ENCODE results near the gene TLR1. TPM values are rescaled to one million over a fixed set of nuclear protein-coding genes. Genes with fewer than 3 reads are reported as not detected.
A peak's percentile ranks its signal among the peaks of the same experiment; 100 is the strongest.

Gene TLR1
- total RNA-seq, 1 donor from 2014 or later: 35.3 TPM

DNA sequence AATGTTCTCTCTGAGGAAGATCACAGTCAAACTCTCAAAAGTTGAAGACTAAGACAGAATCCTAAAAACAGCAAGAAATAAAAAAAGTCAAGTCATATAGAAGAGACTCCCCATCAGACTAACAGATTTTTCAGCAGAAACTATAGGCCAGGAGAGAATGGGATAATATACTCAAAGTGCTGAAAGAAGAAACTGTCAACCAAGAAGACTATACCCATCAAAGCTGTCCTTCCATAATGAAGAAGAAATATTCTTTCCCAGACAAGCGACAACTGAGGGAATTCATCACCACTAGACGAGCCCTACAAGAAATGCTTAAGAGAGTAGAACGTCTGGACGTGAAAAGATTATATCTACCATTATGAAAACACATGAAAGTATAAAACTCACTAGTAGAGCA is 30.0 kb upstream of the TLR1 start:
- H3K4me1 ChIP-seq: no peaks in the 10 kb centered on the region
- H3K4me3 ChIP-seq: no peak overlapping the region
- H3K9me3 ChIP-seq: peaks cover 20% of the 10 kb centered on the region
- H3K27me3 ChIP-seq (ENCODE audit: low read depth): no peaks in the 10 kb centered on the region
- DNase-seq (no peak), ATAC-seq (no peak)
- intact Hi-C loops (cut with DNase I): no loop called here
- H3K27ac ChIP-seq: no peak overlapping the region
- no peaks in the 10 kb centered on the region for H3K36me3 ChIP-seq
- TF ChIP-seq, protein P1, sequence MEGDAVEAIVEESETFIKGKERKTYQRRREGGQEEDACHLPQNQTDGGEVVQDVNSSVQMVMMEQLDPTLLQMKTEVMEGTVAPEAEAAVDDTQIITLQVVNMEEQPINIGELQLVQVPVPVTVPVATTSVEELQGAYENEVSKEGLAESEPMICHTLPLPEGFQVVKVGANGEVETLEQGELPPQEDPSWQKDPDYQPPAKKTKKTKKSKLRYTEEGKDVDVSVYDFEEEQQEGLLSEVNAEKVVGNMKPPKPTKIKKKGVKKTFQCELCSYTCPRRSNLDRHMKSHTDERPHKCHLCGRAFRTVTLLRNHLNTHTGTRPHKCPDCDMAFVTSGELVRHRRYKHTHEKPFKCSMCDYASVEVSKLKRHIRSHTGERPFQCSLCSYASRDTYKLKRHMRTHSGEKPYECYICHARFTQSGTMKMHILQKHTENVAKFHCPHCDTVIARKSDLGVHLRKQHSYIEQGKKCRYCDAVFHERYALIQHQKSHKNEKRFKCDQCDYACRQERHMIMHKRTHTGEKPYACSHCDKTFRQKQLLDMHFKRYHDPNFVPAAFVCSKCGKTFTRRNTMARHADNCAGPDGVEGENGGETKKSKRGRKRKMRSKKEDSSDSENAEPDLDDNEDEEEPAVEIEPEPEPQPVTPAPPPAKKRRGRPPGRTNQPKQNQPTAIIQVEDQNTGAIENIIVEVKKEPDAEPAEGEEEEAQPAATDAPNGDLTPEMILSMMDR (IDR thresholded peaks at IDR 0.05): no peak

DNA sequence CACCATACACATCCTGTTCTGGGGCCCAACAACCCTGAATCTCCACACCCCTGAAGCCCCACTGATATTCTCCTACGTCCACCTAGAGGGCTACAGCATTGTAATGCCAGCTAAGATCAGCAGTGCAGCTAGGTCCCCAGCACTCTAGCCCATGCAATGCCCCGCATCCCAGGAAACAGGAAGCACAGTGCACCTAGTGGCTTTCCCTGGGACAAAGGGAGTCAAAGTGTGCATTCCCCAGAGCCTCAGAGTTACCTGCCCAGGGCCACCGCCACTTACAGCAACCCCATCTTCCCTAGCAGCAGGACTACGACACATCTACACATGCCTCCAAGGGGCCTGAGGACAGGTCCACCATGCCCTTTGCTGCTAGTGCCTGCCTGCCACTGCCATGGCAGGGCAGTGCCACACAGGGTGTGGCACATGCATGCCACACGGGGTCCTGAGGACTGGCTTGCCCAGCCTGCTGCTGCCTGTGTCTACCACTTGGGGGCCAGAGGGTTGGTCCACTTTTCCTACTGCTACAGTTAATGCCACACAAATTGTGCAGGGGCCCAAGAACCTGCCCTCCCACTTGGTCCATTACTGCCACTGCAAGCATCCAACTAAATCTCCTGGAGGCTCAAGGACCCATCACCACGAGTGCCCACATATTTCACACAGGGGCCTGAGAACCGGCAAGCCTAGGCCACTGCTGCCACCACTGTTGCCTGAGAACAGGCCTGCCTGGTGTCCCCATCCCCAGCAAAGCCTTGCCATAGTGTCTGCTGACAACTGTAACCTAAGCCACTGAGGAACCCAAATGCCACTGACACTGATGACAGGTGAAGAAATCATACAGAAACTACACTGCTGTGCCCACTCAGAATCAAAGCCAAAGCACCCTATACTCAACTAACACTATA is 28.3 kb upstream of the TLR1 start:
- H3K9me3 ChIP-seq: peaks cover 20% of the 10 kb centered on the region
- H3K27me3 ChIP-seq (ENCODE audit: low read depth): no peaks in the 10 kb centered on the region
- intact Hi-C loops (cut with DNase I): no loop called here
- H3K27ac ChIP-seq: no peak overlapping the region
- no peak overlapping the region for H3K4me3 ChIP-seq
- TF ChIP-seq, protein P1 (IDR thresholded peaks at IDR 0.05): no peak
- H3K36me3 ChIP-seq: no peaks in the 10 kb centered on the region
- peak in 1 of 2 donors; percentile 51 for ATAC-seq
- no peak for DNase-seq
- no peaks in the 10 kb centered on the region for H3K4me1 ChIP-seq

DNA sequence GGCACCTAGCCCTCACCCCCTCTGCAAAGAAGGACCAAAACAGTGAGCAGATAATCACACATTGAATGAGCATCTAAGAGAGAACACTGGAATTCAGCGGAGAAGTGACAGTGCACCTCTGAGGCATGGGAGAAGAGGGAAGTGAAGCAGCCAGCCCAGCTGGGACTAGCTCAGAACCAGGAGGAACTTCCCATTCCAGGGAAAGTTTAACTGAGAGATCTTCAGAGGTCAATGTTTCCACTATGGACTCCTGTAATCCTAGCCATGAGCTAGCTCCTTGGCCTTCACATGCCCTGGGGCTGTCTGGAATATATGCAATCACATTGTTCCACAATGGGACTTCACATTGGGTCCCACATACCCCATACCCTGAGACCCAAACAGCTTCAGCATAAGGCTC is 27.6 kb upstream of the TLR1 start:
- DNase-seq (no peak), ATAC-seq (no peak)
- Histone ChIP-seq H3K36me3 (no peaks in the 10 kb centered on the region), H3K27ac (no peak overlapping the region), H3K9me3 (peaks cover 20% of the 10 kb centered on the region), H3K4me3 (no peak overlapping the region), H3K27me3 (ENCODE audit: low read depth) (no peaks in the 10 kb centered on the region), H3K4me1 (no peaks in the 10 kb centered on the region)
- TF ChIP-seq, protein P1 (IDR thresholded peaks at IDR 0.05): no peak
- intact Hi-C loops (cut with DNase I): no loop called here

- Histone ChIP-seq H3K36me3 (no peaks in the 10 kb centered on the region), H3K9me3 (peaks cover 19% of the 10 kb centered on the region), H3K27ac (no peak overlapping the region), H3K4me1 (no peaks in the 10 kb centered on the region), H3K27me3 (ENCODE audit: low read depth) (no peaks in the 10 kb centered on the region), H3K4me3 (no peak overlapping the region)
- no peak for DNase-seq
- TF ChIP-seq, protein P1 (IDR thresholded peaks at IDR 0.05): no peak
- intact Hi-C loops (cut with DNase I): no loop called here
- ATAC-seq: no peak
Observed at GRCh38 chr4:38831653-38832052, 27.1 kb upstream of the TLR1 start.

- TF ChIP-seq, protein P1 (IDR thresholded peaks at IDR 0.05): no peak
- peaks cover 1% of the 10 kb centered on the region for H3K9me3 ChIP-seq
- DNase-seq: no peak
- intact Hi-C loops (cut with DNase I): no loop called here
- no peaks in the 10 kb centered on the region for H3K27me3 ChIP-seq (ENCODE audit: low read depth)
- no peaks in the 10 kb centered on the region for H3K4me1 ChIP-seq
- no peak for ATAC-seq
- H3K27ac ChIP-seq: no peak overlapping the region
- no peak overlapping the region for H3K4me3 ChIP-seq
- H3K36me3 ChIP-seq: no peaks in the 10 kb centered on the region
Observed at GRCh38 chr4:38829237-38829636, 24.6 kb upstream of the TLR1 start.

Data from lower lobe of right lung (tissue), 2 donors.